Limb (tissue), 2 donors: ENCODE results near the gene IFNAR1.

Source experiments
- DNase-seq, 2 donors: peaks; one replicate each; pipeline ENCODE4 v3.0.0-alpha.2; 2016; ENCODE audit errors: extremely low spot score in 2 of 2

IFNAR1 gene

DNA sequence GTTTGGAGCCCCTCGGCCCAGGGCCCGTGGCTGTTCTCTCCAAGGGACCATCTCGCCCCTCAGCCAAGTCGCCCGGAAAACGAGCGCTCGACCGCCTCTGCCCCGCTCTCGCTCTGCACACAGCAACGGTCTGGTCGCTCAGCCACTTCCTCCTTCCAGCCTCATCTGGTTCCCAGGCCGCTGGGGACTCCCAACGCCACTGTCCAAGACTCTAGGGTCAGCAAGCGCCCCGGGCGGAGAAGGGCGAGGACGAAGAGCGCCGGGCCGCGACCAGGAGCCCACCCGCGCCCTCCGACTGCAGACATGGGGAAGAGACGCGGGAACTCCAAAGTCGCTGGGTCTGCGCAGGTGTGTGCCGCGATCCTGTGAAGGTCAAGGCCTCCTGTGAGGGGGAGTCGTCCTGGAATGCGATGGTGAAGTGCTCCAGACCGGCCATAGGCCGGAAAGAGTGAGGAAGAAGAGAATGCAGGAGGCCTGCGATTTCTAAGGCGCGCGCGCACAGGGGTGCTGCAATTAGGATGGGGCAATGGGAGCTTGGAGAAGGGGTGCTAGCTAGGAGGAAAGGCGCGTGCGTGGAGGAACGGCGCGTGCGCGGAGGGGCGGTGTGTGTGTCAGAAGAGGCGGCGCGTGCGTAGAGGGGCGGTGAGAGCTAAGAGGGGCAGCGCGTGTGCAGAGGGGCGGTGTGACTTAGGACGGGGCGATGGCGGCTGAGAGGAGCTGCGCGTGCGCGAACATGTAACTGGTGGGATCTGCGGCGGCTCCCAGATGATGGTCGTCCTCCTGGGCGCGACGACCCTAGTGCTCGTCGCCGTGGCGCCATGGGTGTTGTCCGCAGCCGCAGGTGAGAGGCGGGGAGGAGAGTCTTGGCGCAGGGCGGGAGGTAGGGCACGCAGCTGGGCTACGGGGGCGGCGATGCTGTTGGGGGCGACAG, at the start of gene IFNAR1:
TSS of gene IFNAR1 (plus strand) at position 680 of the 931 bp plus-strand sequence. CDS start at position 766, 86 bp downstream.
- DNase-seq: peak; percentile 100

DNA sequence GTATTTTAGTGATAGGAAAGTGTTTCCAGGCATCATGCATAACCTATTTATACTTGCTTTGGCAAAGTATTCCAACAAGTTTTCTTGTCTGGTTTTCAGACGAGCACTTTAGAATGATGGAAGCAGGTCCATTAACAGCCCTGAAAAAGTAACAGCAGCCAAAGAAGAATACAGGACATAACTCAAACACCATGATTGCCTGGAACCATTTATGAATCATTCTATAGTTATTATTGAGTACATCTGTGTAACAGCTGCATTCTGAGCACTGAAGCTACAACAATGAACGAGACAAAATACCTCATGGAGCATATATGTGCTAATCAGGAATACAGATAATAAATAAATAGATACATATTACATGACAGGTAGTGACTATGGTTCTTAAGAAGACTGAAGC, 46.0 kb upstream of the IFNAR1 start:
- DNase-seq: no peak

DNA sequence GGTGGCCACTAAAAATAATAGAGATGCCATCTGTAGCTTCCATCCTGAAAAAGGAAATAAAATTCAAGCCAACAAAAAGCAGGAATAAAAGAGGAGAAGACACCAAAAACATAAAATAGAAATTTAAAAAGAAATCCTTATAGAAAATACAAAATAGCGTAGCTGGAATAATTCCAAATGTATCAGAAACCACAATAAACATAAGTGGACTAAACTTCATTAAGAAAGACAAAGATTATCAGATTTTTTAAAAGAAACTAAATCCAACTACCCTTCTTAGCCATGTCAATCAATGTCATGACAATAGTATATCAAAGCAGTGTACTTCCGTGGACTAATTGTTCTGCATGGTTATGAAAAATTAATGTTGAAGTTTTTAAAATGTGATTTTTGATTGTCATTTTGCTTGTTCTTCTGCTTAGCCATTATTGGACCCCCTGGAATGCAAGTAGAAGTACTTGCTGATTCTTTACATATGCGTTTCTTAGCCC, 45.4 kb upstream of the IFNAR1 start:
- no peak for DNase-seq

DNA sequence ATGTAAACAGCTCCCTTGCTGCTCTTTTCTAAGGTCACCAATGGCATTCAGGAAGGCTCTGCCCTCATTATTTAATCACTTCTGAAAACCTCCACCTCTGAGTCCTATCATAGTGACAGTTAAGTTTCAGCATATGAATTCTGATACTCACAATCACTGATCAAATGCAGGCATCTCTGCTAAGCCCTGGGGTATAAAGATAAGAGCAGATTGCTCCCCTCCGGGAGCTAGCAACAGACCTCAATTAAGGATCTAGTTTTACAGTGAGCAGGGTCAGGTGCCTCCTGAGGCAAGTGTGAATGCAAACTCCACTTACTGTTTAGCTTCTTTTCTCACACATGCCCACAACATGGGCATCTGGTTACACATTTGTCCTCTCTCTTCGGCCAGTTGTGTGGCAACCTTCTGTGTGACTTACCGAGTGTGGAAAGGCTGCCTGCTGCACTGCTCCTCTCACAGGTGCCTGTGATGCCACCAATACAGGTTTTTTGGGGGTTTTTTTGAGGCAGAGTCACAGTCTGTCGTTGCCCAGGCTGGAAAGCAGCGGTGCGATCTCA, 43.6 kb upstream of the IFNAR1 start:
- no peak for DNase-seq

DNA sequence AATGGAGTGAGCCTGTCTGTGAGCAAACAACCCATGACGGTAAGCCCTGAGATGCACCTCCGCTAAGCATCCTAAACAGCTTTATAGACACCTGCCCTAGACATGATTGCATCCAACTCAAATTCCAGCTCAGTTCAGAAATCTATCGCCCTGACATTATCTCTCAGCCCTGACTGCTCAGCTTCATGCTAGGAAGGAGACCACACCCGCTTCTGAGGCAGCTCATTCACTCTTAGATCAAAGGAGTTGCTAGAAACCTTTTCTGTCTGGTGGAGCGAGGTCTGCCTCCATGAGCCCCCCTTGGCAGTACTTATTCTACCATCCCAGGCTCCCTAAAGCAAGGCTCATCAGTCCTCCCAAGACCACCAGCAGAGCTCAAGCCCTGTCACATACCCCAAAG, 41.6 kb upstream of the IFNAR1 start:
- DNase-seq: no peak

DNA sequence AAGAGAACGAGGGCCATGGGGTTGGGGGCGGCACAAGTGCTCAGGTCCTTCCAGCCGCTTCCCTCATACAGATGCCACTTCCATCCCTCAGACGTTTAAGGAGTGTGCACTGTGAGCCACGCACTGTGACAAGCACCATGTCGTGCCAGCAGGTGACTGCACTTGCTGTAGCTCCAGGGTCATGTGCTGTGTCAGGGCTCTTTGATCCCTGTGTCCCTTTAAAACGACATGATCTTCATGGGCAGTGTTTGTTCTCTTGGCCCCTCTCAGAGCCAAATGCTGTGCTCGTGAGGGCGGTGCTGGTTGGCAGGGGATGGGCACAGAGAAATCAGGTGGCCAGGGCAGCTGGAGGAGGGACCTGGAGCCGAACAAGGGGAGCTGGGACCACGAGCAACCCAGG, 38.7 kb upstream of the IFNAR1 start:
- DNase-seq: no peak

DNA sequence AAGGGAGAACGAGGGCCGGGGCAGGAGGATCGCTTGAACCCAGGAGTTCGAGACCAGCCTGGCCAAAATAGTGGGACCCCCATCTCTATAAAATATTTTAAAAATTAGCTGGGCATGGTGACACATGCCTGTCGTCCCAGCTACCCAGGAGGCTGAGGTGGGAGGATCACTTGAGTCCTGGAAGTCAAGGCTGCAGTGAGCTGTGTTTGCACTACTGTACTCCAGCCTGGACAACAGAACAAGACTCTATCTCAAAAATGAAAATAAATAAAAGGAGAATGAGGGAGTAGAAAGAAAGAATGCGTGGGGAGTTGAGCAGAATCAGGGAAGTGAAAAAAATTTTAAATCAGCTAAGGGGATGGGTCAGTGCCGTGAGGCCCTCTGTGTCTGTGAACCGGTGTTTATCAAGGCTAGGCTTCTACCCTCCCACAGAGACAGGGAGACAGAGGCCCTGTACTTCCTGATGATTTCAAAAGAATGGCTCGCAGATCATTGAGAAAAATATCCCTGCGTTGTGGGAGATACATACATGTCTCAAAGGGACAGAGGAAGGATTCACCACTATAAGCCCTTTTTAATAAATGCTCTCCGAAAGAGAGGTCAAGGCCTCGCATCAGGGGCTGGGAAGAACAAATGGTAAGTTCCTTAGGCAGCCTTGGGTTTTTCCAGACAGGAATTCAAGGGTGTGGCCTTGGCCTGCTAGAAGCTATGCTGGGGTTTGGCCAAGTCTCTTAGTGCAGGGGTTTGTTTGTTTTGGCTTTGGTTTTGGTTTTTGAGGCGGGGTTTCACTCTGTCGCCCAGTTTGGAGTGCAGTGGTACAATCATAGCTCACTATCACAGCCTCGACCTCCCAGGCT, 37.9 kb upstream of the IFNAR1 start:
- DNase-seq: peak; percentile 43 to 56

DNA sequence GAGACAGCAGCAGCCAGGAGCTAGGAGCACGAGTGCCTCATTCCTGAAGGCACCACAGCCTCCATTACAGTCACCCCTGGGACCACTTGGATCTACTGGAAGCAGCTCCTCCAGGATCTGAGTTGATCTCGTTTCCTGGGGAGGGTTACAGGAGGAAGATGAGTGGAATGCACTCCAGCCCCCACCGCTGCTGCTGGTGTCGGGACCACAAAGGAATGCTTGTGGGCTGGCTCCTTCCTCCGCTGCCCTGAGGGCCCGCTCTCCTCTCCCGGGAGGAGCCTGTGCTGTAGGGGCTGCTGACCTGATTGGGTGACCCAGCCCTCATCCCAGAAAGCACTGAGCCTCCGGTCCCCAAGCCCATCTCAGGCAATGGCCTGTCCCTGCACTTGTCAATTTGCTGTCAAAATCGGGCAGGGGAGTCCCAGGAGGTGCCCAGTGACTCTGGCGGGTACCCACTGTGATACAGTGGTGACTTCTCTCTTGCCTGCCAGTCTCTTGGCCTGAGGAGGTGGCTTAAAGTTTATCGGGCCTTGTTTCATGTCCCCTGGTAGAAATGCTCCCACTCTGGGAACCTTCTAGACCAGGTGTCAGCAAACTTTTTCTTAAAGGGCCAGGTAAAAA, 35.5 kb upstream of the IFNAR1 start:
- no peak for DNase-seq

DNA sequence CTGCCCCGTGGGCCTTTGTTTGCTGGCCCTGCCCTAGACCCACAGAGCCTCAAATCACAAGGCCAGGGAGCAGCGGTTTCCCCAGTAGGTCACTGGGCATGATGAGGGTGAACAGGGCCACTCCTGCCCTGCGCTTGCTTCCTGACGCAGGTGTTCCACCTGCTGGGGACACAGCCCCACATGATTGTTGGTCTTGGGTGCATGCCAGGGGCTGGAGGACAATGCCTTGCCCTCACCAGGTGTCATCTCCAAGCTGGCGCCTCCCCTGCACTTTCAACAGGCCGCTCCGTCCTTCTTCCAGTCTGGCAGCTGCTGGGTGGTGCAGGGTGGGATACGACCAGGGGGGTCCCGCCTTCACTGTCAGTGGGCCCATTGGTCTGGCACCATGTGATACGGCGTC, 34.3 kb upstream of the IFNAR1 start:
- DNase-seq: no peak

DNA sequence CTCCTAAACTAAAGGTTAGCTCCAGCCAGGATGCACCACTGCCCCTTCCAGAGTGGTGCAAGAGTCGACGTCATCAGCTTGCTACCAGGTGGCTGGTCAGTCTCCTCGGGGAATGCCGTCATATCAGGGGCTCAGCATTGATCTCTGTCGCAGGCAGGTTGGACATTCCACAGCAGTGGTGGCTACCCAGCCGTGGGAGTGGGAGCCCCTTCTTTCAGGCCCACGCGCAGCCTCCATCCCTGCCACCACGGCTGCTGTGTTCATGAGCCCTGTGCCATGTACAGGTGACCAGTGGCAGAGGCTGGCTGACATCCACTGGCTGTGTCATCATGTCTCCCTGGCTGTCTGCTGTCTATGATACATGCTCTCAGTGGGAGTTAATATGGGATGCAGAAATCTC, 33.1 kb upstream of the IFNAR1 start:
- DNase-seq: no peak

DNA sequence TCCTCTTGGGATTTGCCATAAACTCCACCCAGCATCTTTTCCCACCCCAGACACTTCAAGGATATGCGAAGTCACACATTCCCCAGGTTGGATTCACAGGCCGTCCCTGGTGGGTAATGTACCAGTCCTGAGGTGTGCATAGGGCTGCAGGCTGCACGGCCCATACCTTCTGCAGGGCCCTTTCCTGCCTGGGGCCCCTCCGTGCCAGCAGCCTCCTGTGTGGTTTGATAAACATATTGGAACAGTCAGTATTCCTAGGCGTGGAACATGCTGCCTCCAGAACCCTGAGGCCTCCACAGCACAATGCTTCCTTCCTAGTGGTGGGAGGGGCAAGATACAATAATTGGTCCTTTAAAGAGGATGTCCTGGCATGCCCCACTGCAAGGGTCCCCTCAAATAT, 32.0 kb upstream of the IFNAR1 start:
- DNase-seq: no peak

DNA sequence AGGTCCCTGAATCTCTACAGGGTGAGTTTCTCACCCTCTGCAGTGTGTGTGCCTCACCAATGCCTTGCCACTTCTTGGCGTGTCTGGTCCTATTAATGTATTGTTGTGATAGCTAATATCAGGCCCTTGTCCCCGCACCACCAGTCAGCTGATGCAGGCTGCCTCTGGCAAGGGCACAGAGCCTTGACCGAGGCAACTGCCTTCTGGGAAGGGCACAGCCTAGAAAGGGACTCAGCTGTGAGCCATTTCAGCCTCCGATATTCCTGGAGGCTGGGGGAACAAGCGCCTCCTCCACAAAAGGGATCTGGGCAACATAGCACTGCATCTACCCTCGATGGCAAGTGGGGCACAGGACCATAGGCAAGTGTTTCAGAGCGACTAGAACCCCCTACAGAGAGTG, 31.6 kb upstream of the IFNAR1 start:
- no peak for DNase-seq

DNA sequence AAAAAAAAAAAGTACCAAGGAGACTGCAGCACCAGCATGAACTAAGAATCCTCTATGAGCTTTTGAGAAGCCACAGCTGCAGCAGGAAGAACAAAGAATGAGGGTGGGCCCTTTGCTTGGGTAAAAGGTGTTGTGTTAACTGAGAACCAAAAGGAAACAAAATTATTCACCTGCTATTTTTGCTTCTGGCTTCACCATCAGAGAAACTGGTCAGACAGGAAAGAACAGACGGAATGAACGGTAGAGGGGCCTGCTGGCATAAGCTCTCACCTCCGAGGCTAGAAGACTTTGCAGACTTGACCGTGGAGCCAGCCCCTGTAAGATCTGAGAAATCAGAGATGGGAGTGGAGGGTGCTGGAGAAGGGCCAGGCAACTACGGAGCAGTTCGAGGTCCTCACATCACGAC, 31.0 kb upstream of the IFNAR1 start:
- DNase-seq: no peak

DNA sequence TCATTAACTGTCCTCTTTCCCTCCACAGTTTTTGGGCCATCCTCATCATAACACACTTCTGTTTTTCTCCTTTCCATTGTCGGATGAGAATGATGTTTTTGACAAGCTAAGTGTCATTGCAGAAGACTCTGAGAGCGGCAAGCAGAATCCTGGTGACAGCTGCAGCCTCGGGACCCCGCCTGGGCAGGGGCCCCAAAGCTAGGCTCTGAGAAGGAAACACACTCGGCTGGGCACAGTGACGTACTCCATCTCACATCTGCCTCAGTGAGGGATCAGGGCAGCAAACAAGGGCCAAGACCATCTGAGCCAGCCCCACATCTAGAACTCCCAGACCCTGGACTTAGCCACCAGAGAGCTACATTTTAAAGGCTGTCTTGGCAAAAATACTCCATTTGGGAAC, 28.6 kb upstream of the IFNAR1 start:
- no peak for DNase-seq

DNA sequence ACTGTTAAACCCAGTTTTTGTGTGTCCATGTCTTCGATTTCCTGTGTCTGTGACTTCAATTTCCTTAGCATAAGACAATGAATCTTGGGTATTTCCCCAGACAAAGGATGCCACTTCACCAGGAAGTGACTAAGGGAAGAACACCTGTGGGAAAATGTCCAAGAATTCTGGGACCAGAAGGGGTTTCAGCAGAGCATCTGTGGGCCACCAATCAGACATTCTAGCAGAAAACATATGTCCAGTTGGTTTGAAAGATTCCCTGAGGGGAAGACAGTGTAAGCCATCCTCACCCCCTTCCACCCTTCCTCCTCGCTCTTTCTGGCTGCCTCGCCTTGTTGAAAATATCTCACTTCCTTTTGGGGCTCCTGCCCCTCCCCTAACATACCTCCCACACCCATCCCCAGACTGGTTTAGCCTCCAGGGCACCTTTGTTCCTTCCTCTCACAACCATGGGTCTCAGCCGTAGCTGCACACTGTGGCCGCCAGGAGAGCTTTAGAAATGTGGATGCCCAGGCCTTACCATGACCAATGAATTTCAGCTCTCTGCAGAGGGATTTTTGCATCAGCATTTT, 25.5 kb upstream of the IFNAR1 start:
- DNase-seq: no peak

DNA sequence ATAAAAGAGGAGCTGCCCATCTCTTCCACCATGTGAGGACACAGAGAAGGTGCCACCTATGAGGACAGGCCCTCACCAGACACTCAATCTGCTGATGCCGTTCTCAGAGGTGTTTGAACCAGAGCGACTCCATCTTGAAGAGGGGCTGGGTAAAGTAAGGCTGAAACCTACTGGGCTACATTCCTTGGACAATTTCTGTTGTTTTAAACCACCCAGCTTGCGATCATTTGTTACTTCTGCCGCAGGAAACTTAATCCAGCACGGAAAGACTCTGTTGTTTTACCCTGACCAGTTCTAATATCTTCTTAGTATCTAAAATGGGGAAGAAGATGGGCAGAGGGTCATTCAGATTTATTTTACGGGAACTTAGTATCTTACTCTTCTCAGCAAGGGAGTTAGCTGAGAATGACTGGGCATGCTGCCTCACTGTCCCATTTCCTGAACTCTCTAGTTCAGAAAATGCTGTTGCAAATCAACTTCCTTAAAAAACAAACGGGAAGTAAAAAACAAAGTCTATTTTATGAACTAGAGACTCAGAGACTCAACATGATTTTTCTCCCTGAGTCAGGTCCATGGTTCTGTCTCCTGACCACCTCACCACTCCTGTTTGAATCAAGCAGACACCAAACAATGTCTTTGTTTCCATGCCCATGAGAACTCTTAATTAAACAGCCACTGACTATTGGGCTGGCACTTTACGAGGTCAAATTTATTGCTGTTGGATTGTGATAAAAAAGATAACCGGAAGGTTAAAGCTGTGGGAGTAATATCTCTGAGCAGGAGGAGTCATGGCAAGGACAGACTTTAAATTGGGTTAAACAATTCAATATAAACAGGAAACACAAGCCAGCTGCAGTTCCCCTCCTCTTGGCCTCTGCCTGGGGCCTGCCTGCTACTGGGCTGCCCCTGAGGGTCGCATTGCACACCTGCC, 23.8 kb upstream of the IFNAR1 start:
- DNase-seq: no peak

DNA sequence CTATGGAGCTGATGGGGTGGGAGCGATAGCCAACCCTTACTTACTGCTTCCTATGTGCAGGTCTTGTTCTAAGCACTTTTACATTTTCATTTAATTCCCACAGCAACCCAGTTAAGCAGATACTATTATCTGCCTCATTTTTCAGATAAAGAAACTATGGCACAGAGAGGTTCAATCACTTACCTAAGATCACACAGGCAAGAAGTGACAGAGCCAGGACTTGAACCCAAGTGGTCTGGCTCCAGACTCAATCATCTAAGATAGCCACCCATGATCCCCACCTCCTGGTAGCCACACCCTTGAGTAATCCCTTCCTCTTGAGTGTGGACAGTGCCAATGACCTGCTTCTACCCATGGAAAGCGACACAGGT, 23.2 kb upstream of the IFNAR1 start:
- DNase-seq: no peak

DNA sequence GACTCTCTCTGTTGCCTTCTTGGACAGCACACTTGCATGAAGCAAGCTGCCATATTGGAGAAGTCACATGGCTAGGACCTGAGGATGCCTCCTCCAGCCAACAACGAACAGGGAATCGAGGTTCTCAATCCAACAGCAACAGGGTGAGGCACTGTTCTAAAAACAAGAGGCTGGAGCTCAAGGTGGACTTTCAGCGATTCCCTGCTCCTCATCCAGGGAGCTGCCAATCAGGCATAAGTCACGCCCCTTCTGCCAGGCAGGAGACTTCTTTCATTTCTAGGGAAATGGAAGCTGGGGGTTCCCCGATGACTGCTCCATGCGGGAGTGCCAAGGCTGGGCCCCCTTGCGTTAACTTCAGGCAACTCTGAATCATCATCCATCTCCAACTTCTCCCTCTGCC, 22.7 kb upstream of the IFNAR1 start:
- DNase-seq: no peak

DNA sequence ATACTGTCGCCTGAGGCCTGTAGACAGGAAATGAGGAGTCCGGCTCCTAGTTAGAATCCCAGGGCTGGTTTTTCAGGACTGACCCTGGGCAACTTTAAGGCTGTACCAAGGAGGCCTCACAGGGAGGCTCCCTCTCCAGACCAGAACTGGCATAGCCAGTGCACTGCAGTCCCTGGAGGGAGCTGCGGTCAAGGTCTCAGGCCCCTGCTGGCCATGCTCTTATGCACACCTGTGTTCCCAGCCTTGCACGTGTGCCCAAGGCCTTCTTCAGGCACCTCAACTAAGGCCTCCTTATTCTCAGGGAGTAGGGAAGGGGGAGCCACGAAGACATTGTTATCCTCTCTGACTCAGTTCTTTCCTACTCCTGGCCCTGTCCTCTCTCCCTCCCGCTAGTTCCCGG, 22.0 kb upstream of the IFNAR1 start:
- DNase-seq: no peak

DNA sequence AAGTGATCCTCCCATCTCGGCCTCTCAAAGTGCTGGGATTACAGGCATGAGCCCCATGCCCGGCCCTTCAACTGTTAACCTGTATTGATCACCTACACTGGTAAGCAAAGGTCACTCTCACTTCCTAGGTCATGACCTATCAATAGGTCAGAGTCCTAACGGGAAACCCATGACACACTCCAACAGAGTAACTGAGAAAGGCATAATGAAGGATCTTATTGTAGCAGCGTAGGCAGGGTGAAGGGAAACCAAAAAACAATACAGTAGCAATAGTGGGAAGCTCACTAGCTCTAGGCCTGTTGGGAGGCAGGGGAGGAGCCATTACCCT, 19.5 kb upstream of the IFNAR1 start:
- no peak for DNase-seq
